Endothelial cell of umbilical vein (primary cell): ENCODE data around the gene ISL2. TPM values are rescaled to one million over a fixed set of nuclear protein-coding genes. Genes with fewer than 3 reads are reported as not detected.

Source experiments
- BruUV-seq: library from RNA; stranded (reverse); fragments of 400-500 nt; replicated peaks from 2 replicates; lab custom pipeline; 2021; lab: Mats Ljungman, UMichigan
- CTCF ChIA-PET: fragments of 300-600, 350-600 bp; sonication (Branson Sonifier 250); formaldehyde crosslinking; loops from one replicate; lab custom pipeline; 2021; ENCODE audit warnings: antibody characterized with exemption, inconsistent platforms; lab: Charles Lee
- POLR2A ChIA-PET: fragments of 300-600, 350-600 bp; sonication (Branson Sonifier 250); formaldehyde crosslinking; loops from one replicate; lab custom pipeline; 2021; ENCODE audit warnings: antibody characterized with exemption, inconsistent platforms; lab: Charles Lee
- DNase-seq: peaks from one replicate; pipeline ENCODE4 v3.0.0-alpha.2; 2011; ENCODE audit warnings: low read depth, low spot score
- FAIRE-seq: peaks from 2 replicates; lab custom pipeline; 2011; peaks lifted over from hg19 to GRCh38; lab: Jason Lieb, UNC
- H2AFZ ChIP-seq: 2 replicates; pipeline ENCODE4 v1.6.0; 2012; ENCODE audit warnings: low read depth, low read length, control low read depth, inconsistent platforms
- H3K27ac ChIP-seq: 2 replicates; pipeline ENCODE4 v1.5.1; 2011; ENCODE audit warnings: low read depth, mild to moderate bottlenecking, control low read depth, low read length, moderate library complexity; ENCODE audit not compliant: insufficient read depth
- H3K27me3 ChIP-seq, 2 experiments: 2 replicates each; pipeline versions ENCODE4 v1.6.0 to v1.6.1; 2011; ENCODE audit warnings: low read length in 2 of 2, mixed read lengths in 1 of 2; ENCODE audit not compliant: control insufficient read depth in 2 of 2, insufficient read depth in 2 of 2
- H3K36me3 ChIP-seq, 2 experiments: 2 replicates in 1 of 2; 3 replicates in 1 of 2; pipeline ENCODE4 v1.5.1; 2011; ENCODE audit warnings: low read length in 2 of 2, mild to moderate bottlenecking in 1 of 2, moderate library complexity in 1 of 2; ENCODE audit not compliant: control insufficient read depth in 2 of 2, insufficient read depth in 2 of 2; ENCODE audit errors: extremely low read depth in 1 of 2
- H3K4me1 ChIP-seq: 3 replicates; pipeline ENCODE4 v1.5.1; 2011; ENCODE audit warnings: mild to moderate bottlenecking, low read length; ENCODE audit not compliant: control insufficient read depth, insufficient read depth; ENCODE audit errors: extremely low read depth
- H3K4me2 ChIP-seq: 2 replicates; pipeline ENCODE4 v1.6.1; 2011; ENCODE audit warnings: low read length, control low read depth, mixed read lengths; ENCODE audit not compliant: insufficient read depth
- H3K4me3 ChIP-seq, 3 experiments: fragments of 200-600 bp in 1 of 3; sonication (generic), shearing (Covaris generic) in 1 of 3; replicated peaks in 1 of 3; 2 replicates each; pipeline ENCODE4 v1.5.1; 2011 to 2016; ENCODE audit warnings: control low read depth in 3 of 3, low read length in 3 of 3, mild to moderate bottlenecking in 2 of 3, inconsistent platforms in 1 of 3, low read depth in 1 of 3, moderate library complexity in 1 of 3; ENCODE audit not compliant: insufficient read depth in 1 of 3
- H3K79me2 ChIP-seq: 2 replicates; pipeline ENCODE4 v1.6.0; 2012; ENCODE audit warnings: low read length, inconsistent platforms; ENCODE audit not compliant: control insufficient read depth, insufficient read depth
- H3K9ac ChIP-seq: replicated peaks from 2 replicates; pipeline ENCODE3; 2011; ENCODE audit warnings: low read length, control low read depth; ENCODE audit not compliant: insufficient read depth; ENCODE audit errors: extremely low read depth
- H3K9me1 ChIP-seq: replicated peaks from 3 replicates; pipeline ENCODE4 v1.6.0; 2011; ENCODE audit warnings: mild to moderate bottlenecking, low read length; ENCODE audit not compliant: control insufficient read depth, insufficient read depth; ENCODE audit errors: extremely low read depth
- H3K9me3 ChIP-seq: replicated peaks from 2 replicates; pipeline ENCODE4 v1.5.1; 2012; ENCODE audit warnings: low read length, inconsistent platforms; ENCODE audit not compliant: control insufficient read depth, insufficient read depth
- H4K20me1 ChIP-seq: replicated peaks from 2 replicates; pipeline ENCODE3; 2011; ENCODE audit warnings: mild to moderate bottlenecking, low read length; ENCODE audit not compliant: control insufficient read depth, insufficient read depth; ENCODE audit errors: extremely low read depth
- EZH2 ChIP-seq: IDR thresholded peaks from 2 replicates; pipeline ENCODE4 v1.6.1; 2012; ENCODE audit warnings: borderline replicate concordance, low read depth, mild to moderate bottlenecking, moderate library complexity, low read length, inconsistent platforms; ENCODE audit not compliant: severe bottlenecking
- FOS ChIP-seq: IDR thresholded peaks from 2 replicates; pipeline ENCODE4 v1.6.1; 2011; ENCODE audit warnings: mild to moderate bottlenecking, low read length, moderate library complexity, borderline replicate concordance; ENCODE audit not compliant: insufficient read depth
- GATA2 ChIP-seq: IDR thresholded peaks from 2 replicates; pipeline ENCODE4 v1.7.0; 2011; ENCODE audit warnings: low read depth, mild to moderate bottlenecking, moderate library complexity, mixed read lengths, low read length; ENCODE audit not compliant: insufficient read length, insufficient read depth
- JUN ChIP-seq: IDR thresholded peaks from 2 replicates; pipeline ENCODE4 v1.6.1; 2011; ENCODE audit warnings: borderline replicate concordance, low read depth; ENCODE audit not compliant: insufficient read length, insufficient read depth
- MAX ChIP-seq: IDR thresholded peaks from 2 replicates; pipeline ENCODE4 v1.6.1; 2011; ENCODE audit not compliant: insufficient read depth, insufficient read length
- MYC ChIP-seq: IDR thresholded peaks from one replicate; pipeline ENCODE4 v1.6.1; 2011; ENCODE audit warnings: mild to moderate bottlenecking, low read depth, low read length
- POLR2A ChIP-seq: IDR thresholded peaks from 2 replicates; pipeline ENCODE4 v1.6.1; 2012; ENCODE audit warnings: low read depth, mild to moderate bottlenecking, control low read depth, low read length
- POLR2AphosphoS5 ChIP-seq: IDR thresholded peaks from 2 replicates; pipeline ENCODE4 v1.6.1; 2012; ENCODE audit warnings: low read depth, mild to moderate bottlenecking, control low read depth, low read length, moderate library complexity; ENCODE audit not compliant: insufficient read depth
- dilution Hi-C: fragments of 300-500 bp; cut with MboI; formaldehyde crosslinking; loops from one replicate; pipeline ENCODE4 v1.15.0; 2019; ENCODE audit warnings: low sequenced_read_pairs; ENCODE audit not compliant: extremely low pct_ligation_motif_present
- intact Hi-C: fragments of 100-400 bp; cut with micrococcal nuclease; formaldehyde crosslinking; loops from one replicate; pipeline ENCODE4 v1.10.0; 2022
- polyA plus RNA-seq, 4 experiments: library from polyadenylated mRNA; depleted of rRNA in 3 of 4; stranded (reverse) in 3 of 4; unstranded in 1 of 4; fragments of >200 nt; gene quantifications; 2 replicates each; pipeline versions ENCODE4 v1.2.1 to v1.2.3, GENCODE V29; 2011 to 2012; ENCODE audit warnings: missing spikeins in 1 of 4
- total RNA-seq: library from RNA; stranded (reverse); gene quantifications from 2 replicates; pipeline ENCODE4 v1.2.3, GENCODE V29; 2021
- TF ChIP-seq, protein P1 (sequence below), 2 donors: IDR thresholded peaks; 1 replicate in 1 of 2; 2 replicates in 1 of 2; pipeline ENCODE4 v1.5.1; 2011; ENCODE audit warnings: low read length in 2 of 2, mild to moderate bottlenecking in 2 of 2, moderate library complexity in 2 of 2, control low read depth in 1 of 2, inconsistent platforms in 1 of 2, low read depth in 1 of 2; ENCODE audit not compliant: insufficient read depth in 1 of 2; ENCODE audit errors: extremely low read depth in 1 of 2

Gene ISL2
- total and polyA plus RNA-seq, 2 donors (not counting 3 experiments of a cell fraction or from before 2014, with no cell fraction given) = 0.10 TPM; not detected in 1

DNA sequence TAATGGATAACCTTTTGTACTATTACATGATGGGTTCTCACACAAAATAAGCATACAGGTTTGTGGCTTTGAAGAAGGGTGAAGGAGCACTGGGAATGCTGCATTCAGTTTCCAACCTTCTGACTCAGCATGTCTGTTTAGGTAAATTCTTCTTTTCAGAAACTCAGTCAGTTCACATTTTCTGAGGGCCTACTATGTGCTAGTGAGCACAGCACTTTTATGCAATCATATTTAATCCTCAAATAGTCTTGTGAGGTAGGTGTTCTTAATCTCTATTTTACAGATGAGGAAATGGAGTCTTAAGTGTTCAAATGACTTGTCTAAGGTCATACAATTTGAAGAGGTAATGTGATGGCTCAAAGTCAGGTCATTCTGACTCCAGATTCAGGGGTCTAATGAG is 41.2 kb downstream of the ISL2 start:
- dilution Hi-C loops (no loop called here), intact Hi-C loops (no loop called here)
- Histone ChIP-seq H3K27me3 (no peaks in the 10 kb centered on the region), H3K27ac (no peak overlapping the region), H3K4me1 (peaks cover 11% of the 10 kb centered on the region), H3K4me2 (no peak overlapping the region), H3K36me3 (no peaks in the 10 kb centered on the region), H3K79me2 (no peaks in the 10 kb centered on the region), H4K20me1 (no peaks in the 10 kb centered on the region), H2AFZ (no peak overlapping the region), H3K9me3 (no peaks in the 10 kb centered on the region), H3K4me3 (no peak overlapping the region), H3K9ac (no peak overlapping the region), H3K9me1 (no peaks in the 10 kb centered on the region)
- DNase-seq (no peak), FAIRE-seq (no peak)
- ChIA-PET POLR2A (no interaction called here), CTCF (no interaction called here)
- no TSS peak for BruUV-seq
- TF ChIP-seq GATA2 (no peak), POLR2A (no peak), FOS (no peak), JUN (no peak), POLR2AphosphoS5 (no peak), MYC (no peak), EZH2 (no peak), MAX (no peak)
- TF ChIP-seq, protein P1, sequence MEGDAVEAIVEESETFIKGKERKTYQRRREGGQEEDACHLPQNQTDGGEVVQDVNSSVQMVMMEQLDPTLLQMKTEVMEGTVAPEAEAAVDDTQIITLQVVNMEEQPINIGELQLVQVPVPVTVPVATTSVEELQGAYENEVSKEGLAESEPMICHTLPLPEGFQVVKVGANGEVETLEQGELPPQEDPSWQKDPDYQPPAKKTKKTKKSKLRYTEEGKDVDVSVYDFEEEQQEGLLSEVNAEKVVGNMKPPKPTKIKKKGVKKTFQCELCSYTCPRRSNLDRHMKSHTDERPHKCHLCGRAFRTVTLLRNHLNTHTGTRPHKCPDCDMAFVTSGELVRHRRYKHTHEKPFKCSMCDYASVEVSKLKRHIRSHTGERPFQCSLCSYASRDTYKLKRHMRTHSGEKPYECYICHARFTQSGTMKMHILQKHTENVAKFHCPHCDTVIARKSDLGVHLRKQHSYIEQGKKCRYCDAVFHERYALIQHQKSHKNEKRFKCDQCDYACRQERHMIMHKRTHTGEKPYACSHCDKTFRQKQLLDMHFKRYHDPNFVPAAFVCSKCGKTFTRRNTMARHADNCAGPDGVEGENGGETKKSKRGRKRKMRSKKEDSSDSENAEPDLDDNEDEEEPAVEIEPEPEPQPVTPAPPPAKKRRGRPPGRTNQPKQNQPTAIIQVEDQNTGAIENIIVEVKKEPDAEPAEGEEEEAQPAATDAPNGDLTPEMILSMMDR (IDR thresholded peaks at IDR 0.05; ENCODE audit: extremely low read depth in 1 of 2, insufficient read depth in 1 of 2, low read depth in 1 of 2, low read length in 2 of 2) = no peak
